IMR-90 (cell line): Measurements from ENCODE around the gene MED19. TPM values are rescaled to one million over a fixed set of nuclear protein-coding genes. Genes with fewer than 3 reads are reported as not detected.

Experiments used
- ATAC-seq: fragments of 200-7000 bp; cut with Tn5 transposase; 2 replicates; pipeline ENCODE4 v1.9.1; 2020; ENCODE audit warnings: low read depth, mild to moderate bottlenecking, moderate library complexity
- BruUV-seq: library from RNA; stranded (reverse); fragments of 400-500 nt; replicated peaks from 2 replicates; lab custom pipeline; 2021; lab: Mats Ljungman, UMichigan
- CTCF ChIA-PET: fragments of 300-600 bp; formaldehyde crosslinking; extraction: SDS; loops from one replicate; lab custom pipeline; 2021; ENCODE audit warnings: antibody characterized with exemption; lab: Yijun Ruan, JAX
- POLR2A ChIA-PET: fragments of 300-600 bp; sonication (Branson Sonifier 250); formaldehyde crosslinking; loops from one replicate; lab custom pipeline; 2022; ENCODE audit warnings: antibody characterized with exemption; ENCODE audit not compliant: unreplicated experiment; lab: Charles Lee
- DNase-seq: peaks from one replicate; pipeline ENCODE4 v3.0.0; 2013
- H2AFZ ChIP-seq: replicated peaks from 2 replicates; pipeline ENCODE3; 2013; ENCODE audit warnings: low read length, mild to moderate bottlenecking; ENCODE audit not compliant: poor library complexity
- H2AK5ac ChIP-seq: 2 replicates; pipeline ENCODE4 v1.6.1; 2013; ENCODE audit warnings: low read depth, low read length, inconsistent platforms
- H2AK9ac ChIP-seq: replicated peaks from 2 replicates; pipeline ENCODE3; 2013; ENCODE audit warnings: mild to moderate bottlenecking, low read depth, low read length, moderate library complexity; ENCODE audit not compliant: poor library complexity
- H2BK120ac ChIP-seq: 2 replicates; pipeline ENCODE4 v1.6.1; 2013; ENCODE audit warnings: low read depth, low read length, inconsistent platforms
- H2BK15ac ChIP-seq: 3 replicates; pipeline ENCODE4 v1.6.1; 2013; ENCODE audit warnings: low read depth, low read length, inconsistent platforms
- H2BK20ac ChIP-seq: 2 replicates; pipeline ENCODE4 v1.6.1; 2013; ENCODE audit warnings: low read depth, mild to moderate bottlenecking, inconsistent platforms, low read length, moderate library complexity
- H2BK5ac ChIP-seq: 2 replicates; pipeline ENCODE4 v1.6.1; 2013; ENCODE audit warnings: mild to moderate bottlenecking, low read depth, low read length, inconsistent platforms; ENCODE audit not compliant: poor library complexity, severe bottlenecking
- H3K14ac ChIP-seq: replicated peaks from 2 replicates; pipeline ENCODE4 v1.6.1; 2013; ENCODE audit warnings: low read depth, low read length, inconsistent platforms
- H3K18ac ChIP-seq: 2 replicates; pipeline ENCODE4 v1.6.1; 2013; ENCODE audit warnings: low read depth, low read length, control low read depth
- H3K23ac ChIP-seq: 2 replicates; pipeline ENCODE4 v1.6.1; 2013; ENCODE audit warnings: low read depth, low read length, inconsistent platforms
- H3K27ac ChIP-seq: 2 replicates; pipeline ENCODE4 v1.5.1; 2013; ENCODE audit warnings: mild to moderate bottlenecking, control low read depth, low read length; ENCODE audit not compliant: insufficient read depth
- H3K27me3 ChIP-seq: 2 replicates; pipeline ENCODE4 v1.6.1; 2013; ENCODE audit warnings: low read length; ENCODE audit not compliant: control insufficient read depth, insufficient read depth
- H3K36me3 ChIP-seq: 2 replicates; pipeline ENCODE4 v1.6.1; 2013; ENCODE audit warnings: low read length, mixed read lengths; ENCODE audit not compliant: control insufficient read depth, insufficient read depth
- H3K4ac ChIP-seq: 2 replicates; pipeline ENCODE4 v1.6.1; 2013; ENCODE audit warnings: low read depth, low read length, inconsistent platforms
- H3K4me1 ChIP-seq: 2 replicates; pipeline ENCODE4 v1.6.1; 2013; ENCODE audit warnings: low read length, mixed read lengths; ENCODE audit not compliant: control insufficient read depth, insufficient read depth
- H3K4me2 ChIP-seq: 2 replicates; pipeline ENCODE4 v1.6.1; 2013; ENCODE audit warnings: low read depth, mild to moderate bottlenecking, control low read depth, low read length, moderate library complexity
- H3K4me3 ChIP-seq: 2 replicates; pipeline ENCODE4 v1.5.1; 2013; ENCODE audit warnings: low read depth, mild to moderate bottlenecking, control low read depth, low read length, moderate library complexity; ENCODE audit not compliant: insufficient read depth
- H3K56ac ChIP-seq: 2 replicates; pipeline ENCODE4 v1.6.1; 2013; ENCODE audit warnings: low read length, inconsistent platforms; ENCODE audit not compliant: insufficient read depth; ENCODE audit errors: extremely low read depth
- H3K79me1 ChIP-seq, 2 experiments: 2 replicates each; pipeline ENCODE4 v1.6.1; 2013; ENCODE audit warnings: low read length in 2 of 2, inconsistent platforms in 1 of 2, low read depth in 1 of 2
- H3K9ac ChIP-seq: 2 replicates; pipeline ENCODE4 v1.6.1; 2013; ENCODE audit warnings: low read depth, low read length, control low read depth
- H3K9me1 ChIP-seq: 2 replicates; pipeline ENCODE4 v1.6.1; 2013; ENCODE audit warnings: low read length, inconsistent platforms; ENCODE audit not compliant: insufficient read depth
- H3K9me3 ChIP-seq: 2 replicates; pipeline ENCODE4 v1.6.1; 2013; ENCODE audit warnings: low read length; ENCODE audit not compliant: control insufficient read depth, insufficient read depth
- H4K20me1 ChIP-seq: 2 replicates; pipeline ENCODE4 v1.6.1; 2013; ENCODE audit warnings: low read length, inconsistent platforms; ENCODE audit not compliant: insufficient read depth
- H4K5ac ChIP-seq: 2 replicates; pipeline ENCODE4 v1.6.1; 2013; ENCODE audit warnings: mild to moderate bottlenecking, low read depth, low read length, control low read depth
- H4K8ac ChIP-seq, 2 experiments: 2 replicates each; pipeline ENCODE4 v1.6.1; 2013; ENCODE audit warnings: low read depth in 2 of 2, low read length in 2 of 2, control low read depth in 1 of 2, inconsistent platforms in 1 of 2
- H4K91ac ChIP-seq: 2 replicates; pipeline ENCODE4 v1.6.1; 2013; ENCODE audit warnings: low read depth, low read length, inconsistent platforms; ENCODE audit not compliant: insufficient read depth
- CEBPB ChIP-seq: IDR thresholded peaks from 2 replicates; pipeline ENCODE4 v1.6.1; 2012; ENCODE audit warnings: low read depth, low read length, improper control_type of control experiment
- CHD1 ChIP-seq: IDR thresholded peaks from 2 replicates; pipeline ENCODE4 v1.6.1; 2012; ENCODE audit warnings: low read depth, low read length, improper control_type of control experiment
- ELK1 ChIP-seq: fragments of 150-350 bp; IDR thresholded peaks from 2 replicates; pipeline ENCODE4 v1.6.1; 2016; ENCODE audit warnings: low read depth, mild to moderate bottlenecking, low read length, moderate library complexity, borderline replicate concordance
- MAFK ChIP-seq: IDR thresholded peaks from 2 replicates; pipeline ENCODE4 v1.6.1; 2012; ENCODE audit warnings: low read depth, low read length, improper control_type of control experiment
- MAZ ChIP-seq: IDR thresholded peaks from 2 replicates; pipeline ENCODE4 v1.6.1; 2012; ENCODE audit warnings: low read depth, mild to moderate bottlenecking, low read length, improper control_type of control experiment, moderate library complexity, borderline replicate concordance
- MXI1 ChIP-seq: IDR thresholded peaks from 2 replicates; pipeline ENCODE4 v1.6.1; 2012; ENCODE audit warnings: low read depth, mild to moderate bottlenecking, low read length, moderate library complexity, borderline replicate concordance
- POLR2A ChIP-seq: IDR thresholded peaks from 2 replicates; pipeline ENCODE4 v1.6.1; 2012; ENCODE audit warnings: mild to moderate bottlenecking, low read depth, low read length
- SMC3 ChIP-seq: fragments of 150-350 bp; IDR thresholded peaks from 2 replicates; pipeline ENCODE4 v1.6.1; 2016; ENCODE audit warnings: low read depth, mild to moderate bottlenecking, antibody characterized with exemption, low read length, moderate library complexity
- WGBS, 2 experiments: methylation state at CpG; one replicate each; pipeline versions ENCODE4 v1.1.5 to v1.1.7; 2013; ENCODE audit warnings: missing lambda C conversion rate in 2 of 2; ENCODE audit not compliant: insufficient read length in 1 of 2; ENCODE audit errors: extremely low coverage in 2 of 2; 5-methylcytosine and 5-hydroxymethylcytosine counted together
- dilution Hi-C: fragments of 300-500 bp; cut with HindIII; formaldehyde crosslinking; loops from one replicate; pipeline ENCODE4 v1.14.3; 2018; ENCODE audit warnings: low sequenced_read_pairs; ENCODE audit not compliant: unreplicated experiment
- in situ Hi-C: fragments of 300-500 bp; cut with MboI; formaldehyde crosslinking; loops from 3 replicates; pipeline ENCODE4 v1.14.3; 2019; ENCODE audit warnings: low sequenced_read_pairs, inconsistent platforms, mixed read lengths
- intact Hi-C: fragments of 100-400 bp; cut with micrococcal nuclease; formaldehyde crosslinking; loops from 2 replicates; pipeline ENCODE4 v1.10.0; 2022
- polyA plus RNA-seq, 3 experiments: library from polyadenylated mRNA; depleted of rRNA; stranded (reverse); fragments of >200 nt; gene quantifications; 2 replicates each; pipeline ENCODE4 v1.2.3, GENCODE V29; 2012; ENCODE audit warnings: low replicate concordance in 1 of 3
- total RNA-seq: library from RNA; depleted of rRNA; stranded (reverse); fragments of >200 nt; gene quantifications from 2 replicates; pipeline ENCODE4 v1.2.3, GENCODE V29; 2012

MED19 gene
- total and polyA plus RNA-seq, 2 of the 4 experiments (the other 2 are of a cell fraction): 14.0 to 35.0 TPM

GRCh38 chr11:57699813-57700212 is 12.2 kb downstream of the MED19 start:
- TF ChIP-seq CHD1 (no peak), MXI1 (no peak), MAFK (no peak), ELK1 (no peak), MAZ (no peak), SMC3 (no peak), POLR2A (no peak), CEBPB (no peak)
- Histone ChIP-seq H3K79me1 (peaks cover 7 to 12% of the 10 kb centered on the region in 2 experiments; a peak in 3 of 4 replicates), H3K23ac (no peak overlapping the region), H4K91ac (no peak overlapping the region), H4K20me1 (peaks cover 1% of the 10 kb centered on the region; the same call in 1 of the 2 replicates), H3K27ac (no peak overlapping the region), H3K9me1 (0 out of 2 replicates have a peak, but pooled peaks cover 4% of the 10 kb centered on the region), H2BK120ac (no peak overlapping the region), H3K4me1 (no peaks in the 10 kb centered on the region), H2BK15ac (no peak overlapping the region), H2BK5ac (no peak overlapping the region), H4K8ac (no peak overlapping the region), H3K4ac (no peak overlapping the region), H3K4me2 (no peak overlapping the region), H3K18ac (no peak overlapping the region), H3K56ac (no peak overlapping the region), H2AK9ac (no peak overlapping the region), H3K27me3 (no peaks in the 10 kb centered on the region), H3K4me3 (no peak overlapping the region), H2BK20ac (no peak overlapping the region), H3K9ac (no peak overlapping the region), H2AK5ac (no peak overlapping the region), H3K36me3 (peaks cover 61% of the 10 kb centered on the region), H3K14ac (no peak overlapping the region), H3K9me3 (no peaks in the 10 kb centered on the region), H2AFZ (no peak overlapping the region), H4K5ac (no peak overlapping the region)
- POLR2A ChIA-PET: no interaction called here
- WGBS, 2 experiments: no CpG with 5 or more reads among the region's 10 CpGs
- DNase-seq: no peak
- intact Hi-C loops: no loop called here
- ATAC-seq: no peak
- dilution Hi-C loops: no loop called here
- BruUV-seq: no TSS peak
- CTCF ChIA-PET: no interaction called here
- in situ Hi-C loops: no loop called here
